Psoas muscle (tissue), 8 donors: Measurements from ENCODE around the gene ARHGEF10L. TPM values are rescaled to one million over a fixed set of nuclear protein-coding genes. Genes with fewer than 3 reads are reported as not detected.

ENCODE experiments used
- ATAC-seq, 4 donors: fragments of 200-7000 bp; cut with Tn5 transposase; one replicate each; pipeline ENCODE4 v1.9.1; 2020; ENCODE audit warnings: moderate library complexity in 3 of 4, mild to moderate bottlenecking in 2 of 4
- DNase-seq, 2 donors: peaks; one replicate each; pipeline ENCODE4 v3.0.0-alpha.2; 2020
- H3K27ac ChIP-seq: fragments of 200-600 bp; one replicate; pipeline ENCODE4 v1.8.0; 2022
- H3K27me3 ChIP-seq, 3 donors: fragments of 200-600 bp in 1 of 3; one replicate each; pipeline versions ENCODE4 v1.6.1 to v1.8.0; 2013 to 2022; ENCODE audit warnings: low read length in 2 of 3, mild to moderate bottlenecking in 2 of 3, moderate library complexity in 1 of 3; ENCODE audit not compliant: insufficient read depth in 3 of 3
- H3K36me3 ChIP-seq, 2 donors: fragments of 200-600 bp in 1 of 2; one replicate each; pipeline versions ENCODE4 v1.6.1 to v1.8.0; 2013 to 2022; ENCODE audit warnings: low read depth in 1 of 2, mild to moderate bottlenecking in 1 of 2, moderate library complexity in 1 of 2; ENCODE audit not compliant: insufficient read depth in 1 of 2
- H3K4me1 ChIP-seq: fragments of 200-600 bp; one replicate; pipeline ENCODE4 v1.8.0; 2022
- H3K4me3 ChIP-seq: fragments of 200-600 bp; one replicate; pipeline ENCODE4 v1.8.0; 2022; ENCODE audit warnings: mild to moderate bottlenecking
- H3K9me3 ChIP-seq: fragments of 200-600 bp; one replicate; pipeline ENCODE4 v1.8.0; 2022
- WGBS, 3 donors: extraction: QIAGEN DNeasy Blood & Tissue Kit; methylation state at CpG; one replicate each; pipeline versions ENCODE4 v1.1.6 to v1.1.7; 2013; 5-methylcytosine and 5-hydroxymethylcytosine counted together
- intact Hi-C, 2 donors: fragments of 100-400 bp; cut with DNase I; formaldehyde crosslinking; loops; one replicate each; pipeline versions ENCODE4 v1.11.0 to v1.14.2; 2022
- polyA plus RNA-seq, 3 donors: library from polyadenylated mRNA; stranded (reverse); fragments of 200-250 nt; gene quantifications; one replicate each; pipeline ENCODE4 v1.2.3, GENCODE V29; 2013
- total RNA-seq, 4 donors: library from RNA; stranded (reverse); fragmentation: NEBNext Ultra II Directional in 2 of 4; extraction: Animal tissue kit (Norgen Biotek cat#: 25700) in 2 of 4; gene quantifications; one replicate each; pipeline versions ENCODE4 v1.2.1 to v1.2.4, GENCODE V29; 2021 to 2023
- TF ChIP-seq, protein P1 (sequence below): fragments of 200-600 bp; IDR thresholded peaks from one replicate; pipeline ENCODE4 v1.8.0; 2022; ENCODE audit warnings: antibody characterized with exemption
- donor health status: healthy with polysubstance abuse.
- donor health status: DM: no; HTN: no; CAD: no; lungs with moderate emphysema.
- donor health status: Bipolar disorder and iron deficiency.
- donor health status: healthy.
- donor health status: DM: yes; HTN: yes; CAD: no.
- donor health status: DM: no; HTN: no; CAD: no.
- donor health status: DM: no; HTN: no; CAD: no.
- donor health status: DM: yes; HTN: yes; CAD: no.

ARHGEF10L gene
- total and polyA plus RNA-seq, 7 donors, result 18.8 to 108 (median 37.1) TPM

DNA sequence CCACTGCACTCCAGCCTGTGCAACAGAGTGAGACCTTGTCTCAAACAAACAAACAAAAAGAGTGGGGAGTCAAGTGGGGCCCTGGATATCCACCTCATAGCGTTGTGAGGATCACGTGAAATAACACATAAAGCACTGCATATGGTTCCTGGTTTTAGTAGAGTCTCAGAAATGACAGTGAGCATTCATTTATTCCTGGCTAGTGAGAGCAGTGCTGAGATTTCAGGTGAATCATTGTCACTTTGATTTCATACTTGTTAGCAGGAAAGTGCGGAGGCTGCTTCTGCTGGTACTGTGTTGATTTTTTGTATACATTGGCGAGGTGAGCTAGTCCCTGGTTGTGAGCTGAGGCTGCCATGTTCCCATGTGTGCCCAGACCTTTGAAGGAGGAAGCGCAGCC is 22.9 kb downstream of the ARHGEF10L start:
- DNase-seq (no peak), ATAC-seq (no peak)
- no peak overlapping the region for H3K4me3 ChIP-seq
- H3K9me3 ChIP-seq, result no peaks in the 10 kb centered on the region
- H3K27me3 ChIP-seq, result no peaks in the 10 kb centered on the region
- intact Hi-C loops, result no loop called here
- H3K36me3 ChIP-seq, result no peaks in the 10 kb centered on the region
- TF ChIP-seq, protein P1, sequence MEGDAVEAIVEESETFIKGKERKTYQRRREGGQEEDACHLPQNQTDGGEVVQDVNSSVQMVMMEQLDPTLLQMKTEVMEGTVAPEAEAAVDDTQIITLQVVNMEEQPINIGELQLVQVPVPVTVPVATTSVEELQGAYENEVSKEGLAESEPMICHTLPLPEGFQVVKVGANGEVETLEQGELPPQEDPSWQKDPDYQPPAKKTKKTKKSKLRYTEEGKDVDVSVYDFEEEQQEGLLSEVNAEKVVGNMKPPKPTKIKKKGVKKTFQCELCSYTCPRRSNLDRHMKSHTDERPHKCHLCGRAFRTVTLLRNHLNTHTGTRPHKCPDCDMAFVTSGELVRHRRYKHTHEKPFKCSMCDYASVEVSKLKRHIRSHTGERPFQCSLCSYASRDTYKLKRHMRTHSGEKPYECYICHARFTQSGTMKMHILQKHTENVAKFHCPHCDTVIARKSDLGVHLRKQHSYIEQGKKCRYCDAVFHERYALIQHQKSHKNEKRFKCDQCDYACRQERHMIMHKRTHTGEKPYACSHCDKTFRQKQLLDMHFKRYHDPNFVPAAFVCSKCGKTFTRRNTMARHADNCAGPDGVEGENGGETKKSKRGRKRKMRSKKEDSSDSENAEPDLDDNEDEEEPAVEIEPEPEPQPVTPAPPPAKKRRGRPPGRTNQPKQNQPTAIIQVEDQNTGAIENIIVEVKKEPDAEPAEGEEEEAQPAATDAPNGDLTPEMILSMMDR, result no peak
- H3K4me1 ChIP-seq, result peaks cover 54% of the 10 kb centered on the region
- peak overlapping the region; percentile 85 for H3K27ac ChIP-seq
- WGBS, 3 donors, result 87 to 97% (median 93%) methylated on average over 5 of the region's 5 CpGs

DNA sequence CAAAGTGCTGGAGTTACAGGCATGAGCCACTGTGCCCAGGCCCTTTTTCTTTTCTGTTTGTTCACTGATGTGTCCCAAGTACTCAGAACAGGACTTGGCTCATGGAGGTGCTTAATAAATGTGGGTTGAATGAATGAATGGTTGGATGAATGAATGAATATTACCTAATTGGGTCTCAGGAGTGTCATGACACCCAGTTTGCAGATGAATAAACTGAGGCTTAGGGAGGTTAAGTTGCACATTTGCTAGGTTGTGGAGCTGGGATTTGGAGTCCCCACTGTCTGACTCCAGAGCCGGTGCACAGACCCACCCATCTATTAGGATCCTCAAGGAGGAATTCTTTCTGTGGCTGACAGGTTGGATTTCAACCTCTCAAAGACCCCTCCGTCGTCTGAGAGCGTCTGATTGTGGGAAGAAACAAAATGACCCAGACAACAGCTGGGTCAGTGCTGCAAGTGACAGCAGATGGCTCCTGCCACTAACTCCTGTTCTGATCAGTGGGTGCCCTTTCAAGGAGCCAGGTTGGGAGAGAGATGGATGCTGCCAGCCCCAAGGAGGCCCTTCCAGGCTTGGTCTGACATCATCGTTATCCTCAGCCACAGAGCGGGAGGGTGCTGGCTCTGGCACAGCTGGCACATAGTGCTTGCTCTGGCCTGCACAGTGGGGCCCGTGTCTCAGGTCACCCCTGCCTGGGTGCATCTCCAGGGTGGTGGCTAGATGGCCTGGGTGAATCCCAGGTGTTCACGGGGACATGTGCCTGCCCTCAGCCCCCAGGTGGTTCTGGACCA is 24.2 kb downstream of the ARHGEF10L start:
- Histone ChIP-seq H3K27me3 (no peaks in the 10 kb centered on the region), H3K4me3 (no peak overlapping the region), H3K36me3 (no peaks in the 10 kb centered on the region), H3K27ac (peak overlapping the region; percentile 85), H3K4me1 (peaks cover 65% of the 10 kb centered on the region), H3K9me3 (no peaks in the 10 kb centered on the region)
- 27 to 46% (median 33%) methylated on average over 8 of the region's 8 CpGs for WGBS, 3 donors
- TF ChIP-seq, protein P1, result no peak
- peak in 1 of 2 donors; percentile 87 for DNase-seq
- intact Hi-C loops, result no loop called here
- ATAC-seq, result peak; percentile 70 to 87 (median 82)

DNA sequence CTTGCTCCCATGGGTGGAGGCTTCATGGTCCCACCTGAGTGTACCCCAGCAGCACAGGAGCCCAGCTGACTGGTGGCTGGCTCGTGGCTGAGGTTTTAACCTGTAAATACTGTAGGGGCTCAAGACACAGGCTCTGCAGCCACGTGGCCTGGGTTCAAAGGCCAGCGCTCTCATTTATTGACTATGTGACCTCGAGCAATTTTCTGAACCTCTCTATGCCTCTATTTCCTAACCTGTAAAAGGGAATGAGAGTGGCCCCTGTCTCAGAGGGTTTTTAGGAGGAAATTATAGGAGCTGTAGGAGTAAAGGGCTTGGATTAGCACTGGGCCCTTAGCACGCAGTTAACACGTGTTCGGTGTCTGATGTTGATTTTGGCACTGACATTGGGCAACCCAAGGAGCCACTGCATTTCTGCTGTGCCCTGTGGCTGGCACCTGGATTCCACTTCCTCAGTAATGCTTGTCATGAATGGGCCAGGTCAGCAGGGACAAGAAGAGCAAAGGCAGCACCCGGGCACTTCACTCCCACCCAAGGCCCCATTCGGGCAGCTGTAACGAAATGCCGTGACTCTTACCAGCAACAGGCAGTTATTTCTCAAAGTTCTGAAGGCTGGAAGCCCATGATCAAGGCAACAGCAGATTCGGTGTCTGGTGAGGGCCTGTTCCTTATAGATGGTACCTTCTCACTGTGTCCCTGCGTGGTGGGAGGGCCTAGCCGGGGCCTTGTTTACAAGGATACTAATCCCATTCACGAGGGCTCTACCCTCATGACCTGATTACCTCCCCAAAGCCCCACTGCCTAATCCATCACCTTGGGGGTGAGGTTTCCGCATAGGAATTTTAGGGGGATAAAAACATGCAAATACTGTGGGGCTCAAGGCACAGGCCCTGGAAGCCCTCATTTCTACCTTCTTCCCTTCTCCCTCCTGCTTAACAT is 25.2 kb downstream of the ARHGEF10L start:
- TF ChIP-seq, protein P1, result no peak
- H3K4me1 ChIP-seq, result peaks cover 76% of the 10 kb centered on the region
- ATAC-seq (peak; percentile 59 to 71 (median 66)), DNase-seq (no peak)
- intact Hi-C loops, result no loop called here
- no peaks in the 10 kb centered on the region for H3K27me3 ChIP-seq
- WGBS, 3 donors, result 41 to 59% (median 41%) methylated on average over 16 of the region's 16 CpGs
- no peaks in the 10 kb centered on the region for H3K36me3 ChIP-seq
- H3K4me3 ChIP-seq, result no peak overlapping the region
- no peaks in the 10 kb centered on the region for H3K9me3 ChIP-seq
- H3K27ac ChIP-seq, result peak overlapping the region; percentile 85

DNA sequence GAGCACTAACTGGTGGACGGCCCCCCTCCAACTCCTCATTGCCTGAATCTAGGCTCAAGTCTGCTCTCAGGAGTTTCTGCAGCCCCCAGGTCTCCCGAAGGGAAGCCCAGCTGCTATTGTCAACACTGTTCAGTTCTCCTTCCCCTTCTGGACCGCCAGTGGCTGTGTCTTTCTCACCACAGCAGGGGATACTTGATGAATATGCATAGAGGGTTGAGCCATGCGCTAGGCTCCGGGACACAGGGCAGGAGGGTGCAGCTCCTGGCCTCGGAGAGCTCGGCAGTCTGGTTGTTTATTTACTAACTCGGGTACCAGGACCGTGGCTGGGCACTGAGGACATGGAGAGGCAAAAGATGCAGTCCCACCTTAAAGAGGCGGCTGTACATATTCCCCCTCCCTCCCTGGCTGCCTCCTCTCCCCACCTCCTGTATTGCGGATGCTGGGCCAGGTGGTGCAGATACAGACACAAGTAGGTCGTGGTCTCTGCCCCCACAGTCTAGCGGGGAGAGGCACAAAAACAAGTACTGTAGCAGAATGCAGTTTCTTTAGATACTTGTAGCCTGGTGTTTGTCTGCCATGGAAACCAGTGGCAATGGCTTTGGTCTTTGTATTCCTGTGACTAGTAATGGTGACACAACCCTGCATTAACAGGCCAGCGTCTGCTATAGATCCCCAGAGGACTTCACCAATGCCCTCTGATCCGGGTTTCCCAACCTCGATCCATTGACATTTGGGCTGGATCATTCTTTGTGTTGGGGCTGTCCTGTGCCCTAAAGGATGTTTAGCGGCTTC is 26.2 kb downstream of the ARHGEF10L start:
- TF ChIP-seq, protein P1, result no peak
- H3K9me3 ChIP-seq, result no peaks in the 10 kb centered on the region
- H3K27ac ChIP-seq, result peak overlapping the region; percentile 85
- H3K36me3 ChIP-seq, result no peaks in the 10 kb centered on the region
- intact Hi-C loops, result no loop called here
- ATAC-seq (no peak), DNase-seq (no peak)
- 71 to 76% (median 71%) methylated on average over 17 of the region's 17 CpGs for WGBS, 3 donors
- H3K4me3 ChIP-seq, result no peak overlapping the region
- H3K27me3 ChIP-seq, result no peaks in the 10 kb centered on the region
- peaks cover 81% of the 10 kb centered on the region for H3K4me1 ChIP-seq
